Esophagus squamous epithelium (tissue), 5 donors: Measurements from ENCODE around the gene NRARP. TPM values are rescaled to one million over a fixed set of nuclear protein-coding genes. Genes with fewer than 3 reads are reported as not detected.
A peak's percentile ranks its signal among the peaks of the same experiment; 100 is the strongest.

Experiments
- DNase-seq: peaks from one replicate; lab custom pipeline; 2025; lab: John Stamatoyannopoulos, UW
- H3K27ac ChIP-seq, 4 donors: fragments of 200-600 bp; sonication (generic); one replicate each; pipeline ENCODE4 v1.5.1; 2016 to 2019; ENCODE audit warnings: mild to moderate bottlenecking in 1 of 4
- H3K27me3 ChIP-seq, 4 donors: fragments of 200-600 bp; sonication (generic); 1 replicate in 3 of 4; 2 replicates in 1 of 4; pipeline versions ENCODE4 v1.5.1 to v1.6.0; 2017 to 2021; ENCODE audit warnings: antibody characterized with exemption in 1 of 4
- H3K36me3 ChIP-seq, 3 donors: fragments of 200-600 bp; sonication (generic); one replicate each; pipeline ENCODE4 v1.5.1; 2016 to 2019
- H3K4me1 ChIP-seq, 3 donors: fragments of 200-600 bp; sonication (generic); one replicate each; pipeline ENCODE4 v1.5.1; 2017 to 2019
- H3K4me3 ChIP-seq, 4 donors: fragments of 200-600 bp; sonication (generic); 1 replicate in 3 of 4; 2 replicates in 1 of 4; pipeline ENCODE4 v1.5.1; 2016 to 2019; ENCODE audit warnings: mild to moderate bottlenecking in 2 of 4, moderate library complexity in 1 of 4
- H3K9me3 ChIP-seq, 3 donors: fragments of 200-600 bp; sonication (generic); one replicate each; pipeline ENCODE4 v1.5.1; 2016 to 2019
- POLR2A ChIP-seq, 4 donors: fragments of 450-650 bp; IDR thresholded peaks; one replicate each; pipeline ENCODE4 v1.6.1; 2017; ENCODE audit warnings: antibody characterized with exemption in 4 of 4, mild to moderate bottlenecking in 4 of 4, moderate library complexity in 3 of 4
- WGBS, 2 donors: methylation state at CpG; one replicate each; pipeline ENCODE4 v1.1.5; 2018; 5-methylcytosine and 5-hydroxymethylcytosine counted together
- intact Hi-C: fragments of 100-400 bp; cut with DNase I; formaldehyde crosslinking; loops from one replicate; pipeline ENCODE4 v1.15.0; 2022
- total RNA-seq, 4 donors: library from RNA; depleted of rRNA; stranded (reverse); fragments of >200 nt; gene quantifications; one replicate each; pipeline ENCODE4 v1.1.0, GENCODE V29; 2016
- TF ChIP-seq, protein P1 (sequence below), 6 experiments: fragments of 450-650 bp in 4 of 6; fragments of 200-600 bp in 2 of 6; sonication (generic) in 2 of 6; IDR thresholded peaks; one replicate each; pipeline ENCODE4 v1.5.1; 2016 to 2019; ENCODE audit warnings: antibody characterized with exemption in 6 of 6, mild to moderate bottlenecking in 4 of 6, moderate library complexity in 4 of 6
- donor health status: DM: yes; HTN: yes; CAD: no.

Gene NRARP
- total RNA-seq, 4 donors from 2014 or later, result 19.6 to 33.9 (median 27.5) TPM

- H3K9me3 ChIP-seq, result no peaks in the 10 kb centered on the region
- TF ChIP-seq, protein P1, sequence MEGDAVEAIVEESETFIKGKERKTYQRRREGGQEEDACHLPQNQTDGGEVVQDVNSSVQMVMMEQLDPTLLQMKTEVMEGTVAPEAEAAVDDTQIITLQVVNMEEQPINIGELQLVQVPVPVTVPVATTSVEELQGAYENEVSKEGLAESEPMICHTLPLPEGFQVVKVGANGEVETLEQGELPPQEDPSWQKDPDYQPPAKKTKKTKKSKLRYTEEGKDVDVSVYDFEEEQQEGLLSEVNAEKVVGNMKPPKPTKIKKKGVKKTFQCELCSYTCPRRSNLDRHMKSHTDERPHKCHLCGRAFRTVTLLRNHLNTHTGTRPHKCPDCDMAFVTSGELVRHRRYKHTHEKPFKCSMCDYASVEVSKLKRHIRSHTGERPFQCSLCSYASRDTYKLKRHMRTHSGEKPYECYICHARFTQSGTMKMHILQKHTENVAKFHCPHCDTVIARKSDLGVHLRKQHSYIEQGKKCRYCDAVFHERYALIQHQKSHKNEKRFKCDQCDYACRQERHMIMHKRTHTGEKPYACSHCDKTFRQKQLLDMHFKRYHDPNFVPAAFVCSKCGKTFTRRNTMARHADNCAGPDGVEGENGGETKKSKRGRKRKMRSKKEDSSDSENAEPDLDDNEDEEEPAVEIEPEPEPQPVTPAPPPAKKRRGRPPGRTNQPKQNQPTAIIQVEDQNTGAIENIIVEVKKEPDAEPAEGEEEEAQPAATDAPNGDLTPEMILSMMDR (IDR thresholded peaks at IDR 0.05), result no peak
- no peak for TF ChIP-seq POLR2A (IDR thresholded peaks at IDR 0.05)
- no peak for DNase-seq
Observed at GRCh38 chr9:137314561-137315560, 12.8 kb upstream of the NRARP start.

GRCh38 chr9:137313956-137314560 is 12.0 kb upstream of the NRARP start:
- TF ChIP-seq, protein P1 (IDR thresholded peaks at IDR 0.05), result peak in 1 of 6 experiments; percentile 50
- no peak for TF ChIP-seq POLR2A (IDR thresholded peaks at IDR 0.05)
- no peak for DNase-seq
- peaks cover 0 to 29% (median 0%) of the 10 kb centered on the region in 4 donors for H3K27me3 ChIP-seq
- peaks cover 44 to 88% (median 57%) of the 10 kb centered on the region in 3 donors for H3K4me1 ChIP-seq
- no peak overlapping the region for H3K4me3 ChIP-seq
- 89% methylated on average over 6 of the region's 24 CpGs; no CpG with 5 or more reads in 1 of the 2 donors for WGBS, 2 donors
- H3K36me3 ChIP-seq, result no peaks in the 10 kb centered on the region
- peak overlapping the region; percentile 90 to 95 (median 92) for H3K27ac ChIP-seq
- H3K9me3 ChIP-seq, result no peaks in the 10 kb centered on the region
- intact Hi-C loops, result no loop called here

More at GRCh38 chr9:137314561-137315560, 12.8 kb upstream of the NRARP start:
- H3K36me3 ChIP-seq, result no peaks in the 10 kb centered on the region
- intact Hi-C loops, result no loop called here
- 80% methylated on average over 2 to 3 of the region's 42 CpGs for WGBS, 2 donors
- no peak overlapping the region for H3K4me3 ChIP-seq
- peaks cover 0 to 29% (median 0%) of the 10 kb centered on the region in 4 donors for H3K27me3 ChIP-seq
- peak overlapping the region; percentile 90 to 95 (median 92) for H3K27ac ChIP-seq
- peaks cover 44 to 91% (median 57%) of the 10 kb centered on the region in 3 donors for H3K4me1 ChIP-seq

- TF ChIP-seq, protein P1 (IDR thresholded peaks at IDR 0.05), result no peak
- TF ChIP-seq POLR2A (IDR thresholded peaks at IDR 0.05), result no peak
- no peaks in the 10 kb centered on the region for H3K36me3 ChIP-seq
- DNase-seq, result no peak
- peaks cover 0 to 29% (median 0%) of the 10 kb centered on the region in 4 donors for H3K27me3 ChIP-seq
- no peak overlapping the region for H3K4me3 ChIP-seq
- H3K4me1 ChIP-seq, result peaks cover 44 to 88% (median 57%) of the 10 kb centered on the region in 3 donors
- intact Hi-C loops, result no loop called here
- WGBS, 2 donors, result 40 to 79% methylated on average over 1 to 3 of the region's 9 CpGs
- no peaks in the 10 kb centered on the region for H3K9me3 ChIP-seq
- peak overlapping the region; percentile 90 to 95 (median 92) for H3K27ac ChIP-seq
Observed at GRCh38 chr9:137313326-137313936, 11.4 kb upstream of the NRARP start.

DNA sequence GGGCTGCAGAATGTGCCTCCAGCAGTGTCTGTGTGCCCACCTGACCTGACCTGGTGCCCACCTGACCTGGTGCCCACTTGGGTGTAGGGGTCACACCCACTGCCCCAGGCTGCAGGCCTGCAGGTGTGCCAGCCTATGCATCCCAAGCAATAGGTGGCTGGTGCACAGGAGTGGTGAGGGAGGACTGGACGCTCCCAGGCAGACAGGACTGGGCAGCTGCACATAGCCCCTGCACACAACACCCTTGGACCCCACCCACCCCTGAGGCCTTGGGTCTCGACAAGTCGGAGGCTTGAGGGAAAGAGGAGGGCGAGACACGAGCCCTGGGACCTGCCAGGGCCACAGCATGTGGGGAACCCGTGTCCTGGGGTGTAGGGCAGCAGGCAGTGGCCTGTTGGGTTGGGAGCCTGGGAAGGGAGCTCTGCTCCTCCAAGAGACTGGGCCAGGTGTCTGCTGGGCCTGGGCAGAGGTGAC is 10.8 kb upstream of the NRARP start:
- H3K27me3 ChIP-seq, result peaks cover 0 to 34% (median 0%) of the 10 kb centered on the region in 4 donors
- H3K9me3 ChIP-seq, result no peaks in the 10 kb centered on the region
- no peak overlapping the region for H3K4me3 ChIP-seq
- WGBS, 2 donors, result no CpG with 5 or more reads among the region's 6 CpGs
- no peaks in the 10 kb centered on the region for H3K36me3 ChIP-seq
- DNase-seq, result no peak
- TF ChIP-seq, protein P1 (IDR thresholded peaks at IDR 0.05), result no peak
- TF ChIP-seq POLR2A (IDR thresholded peaks at IDR 0.05), result no peak
- peak overlapping the region; percentile 90 to 95 (median 92) for H3K27ac ChIP-seq
- intact Hi-C loops, result no loop called here
- H3K4me1 ChIP-seq, result peaks cover 48 to 90% (median 57%) of the 10 kb centered on the region in 3 donors
